ENCODE data around the gene CLCN6. TPM values are rescaled to one million over a fixed set of nuclear protein-coding genes. Genes with fewer than 3 reads are reported as not detected.

The CLCN6 gene
- total and polyA plus RNA-seq, 2 of the 8 experiments (the other 6 are each of a cell fraction or from before 2014, with no cell fraction given), result 15.7 to 26.0 TPM

DNA sequence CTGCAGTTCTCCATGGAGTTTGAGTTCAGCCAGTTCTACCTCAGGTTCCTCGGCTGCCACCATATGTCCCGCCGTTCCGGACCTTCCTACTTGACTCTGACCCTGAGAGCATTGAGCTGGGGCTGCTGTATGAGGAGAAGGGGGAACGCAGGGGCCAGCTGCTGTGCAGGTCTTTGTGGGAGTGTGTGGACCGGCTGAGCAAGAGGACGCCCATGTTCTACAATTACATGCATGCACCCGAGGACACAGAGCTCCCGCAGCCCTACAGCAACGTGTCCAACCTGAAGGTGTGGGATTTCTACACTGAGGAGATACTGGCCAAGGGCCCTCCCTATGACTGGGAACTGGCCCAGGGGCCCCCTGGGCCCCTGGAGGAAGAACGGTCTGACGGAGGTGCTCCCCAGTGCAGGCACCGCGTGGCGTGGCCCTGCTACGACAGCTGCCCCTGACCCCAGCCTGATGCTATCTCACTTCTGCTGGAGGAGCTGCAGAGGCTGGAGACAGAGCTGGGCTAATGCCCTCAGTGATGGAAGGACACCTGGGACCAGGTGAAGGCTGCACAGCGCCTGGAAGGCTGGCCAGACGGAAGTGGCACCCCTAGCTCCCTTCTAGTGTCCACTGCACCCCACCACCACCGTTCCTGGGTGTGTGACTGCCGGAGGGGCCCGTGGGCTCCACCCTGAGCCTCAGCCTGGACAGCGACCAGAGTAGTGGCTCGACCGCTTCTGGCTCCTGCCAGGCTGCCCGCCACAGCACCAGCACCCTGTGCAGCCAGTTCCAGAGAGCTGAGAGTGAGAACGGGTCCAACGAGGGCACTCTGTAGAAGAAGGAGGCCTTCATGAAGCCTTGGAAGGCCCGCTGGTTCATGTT lies 73.6 kb downstream of the CLCN6 start (continued):
- TF ChIP-seq HDAC2 (IDR thresholded peaks at IDR 0.05; ENCODE audit: borderline replicate concordance in 1 of 2, low read depth in 2 of 2, low read length in 2 of 2), result no peak
- TF ChIP-seq JUND (IDR thresholded peaks at IDR 0.05; ENCODE audit: low read length), result no peak
- no peak for TF ChIP-seq TCF12 (IDR thresholded peaks at IDR 0.05; ENCODE audit: low read depth, low read length)
- no peak for TF ChIP-seq RBBP5 (IDR thresholded peaks at IDR 0.05; ENCODE audit: borderline replicate concordance, low read depth, low read length)
- no peak for TF ChIP-seq KDM4A (IDR thresholded peaks at IDR 0.05; ENCODE audit: low read depth, low read length, severe bottlenecking)
- TF ChIP-seq BACH1 (IDR thresholded peaks at IDR 0.05; ENCODE audit: low read length), result no peak
- TF ChIP-seq KDM1A (IDR thresholded peaks at IDR 0.05; ENCODE audit: borderline replicate concordance, low read length), result no peak
